Measurements from ENCODE around the gene SDK1.

Gene SDK1

GRCh38 chr7:3598854-3599253, 297.8 kb downstream of the SDK1 start:
- DNase-seq (ENCODE audit: low read depth), result no peak
- H3K4me3 ChIP-seq (ENCODE audit: low read depth, low read length), result no peak overlapping the region

DNA sequence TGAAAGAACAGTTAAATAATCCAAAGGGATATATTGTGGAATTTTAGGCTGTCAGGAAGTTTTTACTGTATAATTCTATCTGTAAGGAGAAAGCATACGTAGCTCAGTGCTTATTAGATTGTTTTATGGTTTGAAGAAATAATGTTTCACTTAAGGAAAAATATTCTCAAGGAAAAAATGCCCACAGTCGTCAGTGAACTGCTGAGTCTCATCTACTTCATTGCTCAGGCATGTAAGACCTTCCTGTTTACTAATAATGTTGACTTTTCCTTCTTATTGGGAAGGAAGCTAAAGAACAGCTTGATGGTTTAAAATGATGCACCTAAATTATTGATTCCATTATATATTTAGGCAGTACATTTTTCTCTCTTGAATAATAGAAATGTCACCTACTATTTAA, 304.2 kb downstream of the SDK1 start:
- no peak overlapping the region for H3K4me3 ChIP-seq (ENCODE audit: low read depth, low read length)
- no peak for DNase-seq (ENCODE audit: low read depth)

- DNase-seq (ENCODE audit: low read depth), result no peak
- H3K4me3 ChIP-seq (ENCODE audit: low read depth, low read length), result no peak overlapping the region
These were observed 305.4 kb downstream of the SDK1 start for GRCh38 chr7:3606436-3606835.

- DNase-seq (ENCODE audit: low read depth), result no peak
- no peak overlapping the region for H3K4me3 ChIP-seq (ENCODE audit: low read depth, low read length)
These were observed 306.8 kb downstream of the SDK1 start for GRCh38 chr7:3607847-3608246.

DNA sequence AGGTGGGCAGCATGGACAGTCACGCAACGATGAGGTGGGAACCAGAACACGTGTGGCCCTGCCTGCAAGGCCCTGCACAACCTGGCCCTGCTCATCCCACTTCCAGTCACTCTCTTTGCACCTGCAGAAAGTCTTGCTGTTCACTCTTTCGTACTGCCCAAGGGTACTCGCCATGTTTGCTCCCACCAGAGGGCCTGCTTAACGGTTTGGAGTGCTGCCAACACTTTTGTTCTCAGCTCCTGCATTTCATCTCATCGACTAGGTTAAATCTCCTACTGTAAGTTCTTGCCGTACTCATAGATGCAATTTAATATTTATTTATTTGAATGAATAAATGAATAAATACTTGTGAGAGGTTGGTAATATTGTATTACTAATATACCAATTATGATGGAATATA, 315.3 kb downstream of the SDK1 start:
- no peak for DNase-seq (ENCODE audit: low read depth)
- H3K4me3 ChIP-seq (ENCODE audit: low read depth, low read length), result no peak overlapping the region

- no peak overlapping the region for H3K4me3 ChIP-seq (ENCODE audit: low read depth, low read length)
- DNase-seq (ENCODE audit: low read depth), result no peak
These were observed 329.0 kb downstream of the SDK1 start for GRCh38 chr7:3630081-3630480.

DNA sequence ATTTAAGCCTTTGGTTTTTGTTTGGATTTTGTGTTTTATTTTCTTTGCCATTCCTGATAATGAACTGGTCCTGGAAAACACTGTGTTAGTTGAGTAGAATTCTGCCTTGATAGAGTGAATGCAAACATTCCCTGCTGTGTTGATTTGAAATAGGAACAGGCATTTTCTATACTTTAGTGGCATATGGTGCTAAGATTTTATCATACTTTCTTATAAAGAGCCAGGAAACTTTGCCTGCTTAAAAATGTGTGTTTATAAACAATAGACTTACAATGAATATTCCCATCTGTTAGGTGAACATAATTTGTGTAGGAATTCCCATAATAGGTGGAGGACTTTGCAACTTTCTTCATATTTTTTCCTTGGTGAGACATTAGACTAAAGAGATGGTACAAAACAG, 333.3 kb downstream of the SDK1 start:
- no peak for DNase-seq (ENCODE audit: low read depth)
- H3K4me3 ChIP-seq (ENCODE audit: low read depth, low read length), result no peak overlapping the region

- no peak for DNase-seq (ENCODE audit: low read depth)
- H3K4me3 ChIP-seq (ENCODE audit: low read depth, low read length), result no peak overlapping the region
These were observed 335.2 kb downstream of the SDK1 start for GRCh38 chr7:3636131-3636860.

GRCh38 chr7:3639253-3639652, 338.2 kb downstream of the SDK1 start:
- DNase-seq (ENCODE audit: low read depth), result no peak
- H3K4me3 ChIP-seq (ENCODE audit: low read depth, low read length), result no peak overlapping the region

- H3K4me3 ChIP-seq (ENCODE audit: low read depth, low read length), result no peak overlapping the region
- no peak for DNase-seq (ENCODE audit: low read depth)
These were observed 340.5 kb downstream of the SDK1 start for GRCh38 chr7:3641582-3641981.

DNA sequence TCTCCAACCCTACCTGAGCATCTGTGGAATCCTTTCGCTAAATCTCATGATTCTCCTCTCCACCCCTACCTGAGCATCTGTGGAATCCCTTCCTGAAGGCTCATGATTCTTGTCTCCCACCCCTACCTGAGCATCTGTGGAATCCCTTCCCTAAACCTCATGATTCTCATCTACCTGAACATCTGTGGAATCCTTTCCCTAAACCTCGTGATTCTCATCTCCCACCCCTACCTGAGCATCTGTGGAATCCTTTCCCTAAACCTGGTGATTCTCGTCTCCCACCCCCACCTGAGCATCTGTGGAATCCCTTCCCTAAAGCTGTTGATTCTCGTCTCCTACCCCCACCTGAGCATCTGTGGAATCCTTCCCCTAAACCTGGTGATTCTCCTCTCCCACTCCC, 342.0 kb downstream of the SDK1 start:
- no peak overlapping the region for H3K4me3 ChIP-seq (ENCODE audit: low read depth, low read length)

GRCh38 chr7:3648276-3648675, 347.2 kb downstream of the SDK1 start:
- no peak overlapping the region for H3K4me3 ChIP-seq (ENCODE audit: low read depth, low read length)
- no peak for DNase-seq (ENCODE audit: low read depth)

More for the DNA sequence above, 342.0 kb downstream of the SDK1 start:
- DNase-seq (ENCODE audit: low read depth), result no peak

DNA sequence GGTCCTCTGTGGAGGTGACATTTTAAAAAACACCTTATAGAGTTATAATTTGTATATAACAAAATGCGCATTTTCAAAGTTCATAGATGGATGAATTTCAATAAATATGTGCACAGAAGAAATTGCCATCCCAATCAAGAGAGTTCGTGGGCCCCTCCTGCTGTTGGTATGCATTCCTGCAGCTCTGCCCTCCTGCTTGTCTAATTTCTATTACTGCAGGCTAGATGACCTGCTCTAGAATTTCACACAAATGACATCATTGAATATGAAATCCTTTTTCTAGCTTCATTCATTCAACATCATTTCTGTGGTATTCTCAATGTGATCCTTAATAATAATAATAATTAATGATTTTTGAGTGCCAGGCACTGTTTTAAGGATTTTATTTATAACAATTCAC, 348.2 kb downstream of the SDK1 start:
- H3K4me3 ChIP-seq (ENCODE audit: low read depth, low read length), result no peak overlapping the region
- DNase-seq (ENCODE audit: low read depth), result no peak

DNA sequence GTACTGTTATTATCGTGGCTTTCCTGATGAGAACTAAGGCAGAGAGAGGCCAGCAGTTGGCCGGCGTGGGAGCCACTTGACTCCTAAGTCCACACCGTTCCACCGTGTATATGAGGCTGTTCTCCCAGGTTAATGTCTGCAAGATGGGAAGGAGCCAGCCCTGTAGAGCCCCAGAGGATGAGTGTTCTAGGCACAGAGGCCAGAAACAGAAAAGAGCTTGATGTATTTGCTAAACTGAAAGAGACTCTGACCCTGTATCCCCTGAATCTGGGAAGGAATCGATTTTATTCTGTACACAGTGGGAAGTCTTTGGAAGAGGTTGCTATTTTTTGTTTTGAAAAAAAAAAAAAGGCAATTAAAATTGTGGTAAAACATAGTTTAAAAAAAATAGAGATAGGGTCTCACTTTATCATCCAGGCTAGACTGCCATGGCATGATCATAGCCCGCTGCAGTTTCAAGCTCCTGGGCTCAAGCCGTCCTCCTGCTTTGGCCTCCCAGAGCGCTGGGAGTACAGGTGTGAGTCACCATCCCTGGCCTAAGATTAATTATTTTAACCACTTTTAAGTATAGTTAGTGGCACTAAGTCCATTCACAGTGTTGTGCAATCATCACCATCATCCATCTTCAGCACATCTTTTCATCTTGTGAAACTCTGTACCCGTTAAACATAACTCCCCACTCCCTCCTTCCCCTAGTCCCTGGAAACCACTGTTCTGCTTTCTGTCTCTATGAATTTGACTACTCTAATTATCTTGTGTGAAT, 348.8 kb downstream of the SDK1 start:
- DNase-seq (ENCODE audit: low read depth), result peak; percentile 14
- H3K4me3 ChIP-seq (ENCODE audit: low read depth, low read length), result no peak overlapping the region

GRCh38 chr7:3650844-3651243, 349.8 kb downstream of the SDK1 start:
- DNase-seq (ENCODE audit: low read depth), result no peak
- H3K4me3 ChIP-seq (ENCODE audit: low read depth, low read length), result no peak overlapping the region

DNA sequence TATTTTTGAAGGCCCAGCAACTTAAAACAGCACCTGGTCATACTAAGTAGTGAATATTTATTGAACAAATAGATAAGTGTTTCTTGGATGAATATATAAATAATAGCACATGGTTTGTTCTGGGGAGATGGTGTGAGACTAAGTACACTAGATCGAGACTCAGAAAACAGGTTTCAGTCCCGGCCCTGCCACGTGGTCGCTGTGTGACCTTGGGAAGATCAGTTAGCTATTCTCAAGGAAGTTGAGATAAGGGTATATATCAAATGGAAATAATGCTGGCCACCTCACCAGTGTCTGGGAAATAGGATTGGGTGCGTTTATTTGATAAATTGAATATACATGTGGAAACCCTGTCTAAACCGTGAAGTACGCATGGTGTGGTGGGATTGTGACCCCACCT, 354.6 kb downstream of the SDK1 start:
- DNase-seq (ENCODE audit: low read depth), result no peak
- H3K4me3 ChIP-seq (ENCODE audit: low read depth, low read length), result no peak overlapping the region

DNA sequence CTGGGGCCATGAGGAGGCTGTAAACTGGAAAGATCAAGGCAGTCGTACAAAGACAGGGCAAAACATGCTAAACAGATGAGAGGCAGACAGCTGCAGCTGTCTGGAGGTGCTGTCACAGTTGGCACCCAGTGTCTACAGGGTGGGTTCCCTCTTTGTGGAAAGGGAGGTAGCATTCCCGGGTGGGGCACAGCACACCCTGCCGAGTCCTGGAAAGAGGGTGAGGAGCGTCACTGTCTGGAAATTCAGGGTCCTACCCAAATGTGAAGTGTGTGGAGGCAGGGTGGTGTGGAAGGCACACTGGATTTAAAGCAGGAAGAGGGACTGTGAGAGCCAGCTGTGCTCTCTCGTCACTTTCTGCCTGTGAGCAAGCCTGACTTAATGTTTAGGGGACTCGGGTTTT, 356.2 kb downstream of the SDK1 start:
- peak; percentile 23 for DNase-seq (ENCODE audit: low read depth)
- H3K4me3 ChIP-seq (ENCODE audit: low read depth, low read length), result no peak overlapping the region

- no peak for DNase-seq (ENCODE audit: low read depth)
These were observed 367.7 kb downstream of the SDK1 start for GRCh38 chr7:3668743-3669142.

DNA sequence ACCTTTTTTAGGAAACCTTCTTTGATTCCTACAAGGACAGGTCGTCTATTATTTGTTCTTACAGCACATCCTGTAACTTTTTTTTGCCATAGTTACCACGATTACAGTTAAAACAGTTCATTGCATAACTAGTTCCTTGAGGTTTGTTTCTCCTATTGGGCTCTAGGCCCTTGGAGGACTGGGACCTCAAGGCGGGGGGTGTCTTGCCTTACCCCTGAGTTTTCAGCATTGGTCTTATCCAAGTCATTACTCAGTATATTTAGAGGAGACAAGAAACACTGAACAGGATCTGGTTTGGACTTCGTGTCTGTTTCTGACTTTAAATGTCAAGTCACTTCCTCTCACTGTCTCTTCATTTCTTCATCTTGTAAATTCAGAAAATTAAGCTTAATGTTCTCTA, 369.8 kb downstream of the SDK1 start:
- DNase-seq (ENCODE audit: low read depth), result no peak
- no peak overlapping the region for H3K4me3 ChIP-seq (ENCODE audit: low read depth, low read length)

More at GRCh38 chr7:3668743-3669142, 367.7 kb downstream of the SDK1 start:
- H3K4me3 ChIP-seq (ENCODE audit: low read depth, low read length), result no peak overlapping the region

GRCh38 chr7:3673524-3673923, 372.5 kb downstream of the SDK1 start:
- DNase-seq (ENCODE audit: low read depth), result no peak
- H3K4me3 ChIP-seq (ENCODE audit: low read depth, low read length), result no peak overlapping the region

- H3K4me3 ChIP-seq (ENCODE audit: low read depth, low read length), result no peak overlapping the region
- DNase-seq (ENCODE audit: low read depth), result no peak
These were observed 377.3 kb downstream of the SDK1 start for GRCh38 chr7:3678314-3678810.

Measured in skeletal muscle cell (primary cell).